Smooth muscle cell of the pulmonary artery (primary cell): ENCODE results near the gene ASPN. TPM values are rescaled to one million over a fixed set of nuclear protein-coding genes. Genes with fewer than 3 reads are reported as not detected.

Experiments used
- total RNA-seq: library from RNA; depleted of rRNA; stranded (reverse); fragments of >200 nt; gene quantifications from 2 replicates; pipeline ENCODE4 v1.2.3, GENCODE V29; 2014

The ASPN gene
- 9.2 and 9.6 TPM in 2 replicates for total RNA-seq

DNA sequence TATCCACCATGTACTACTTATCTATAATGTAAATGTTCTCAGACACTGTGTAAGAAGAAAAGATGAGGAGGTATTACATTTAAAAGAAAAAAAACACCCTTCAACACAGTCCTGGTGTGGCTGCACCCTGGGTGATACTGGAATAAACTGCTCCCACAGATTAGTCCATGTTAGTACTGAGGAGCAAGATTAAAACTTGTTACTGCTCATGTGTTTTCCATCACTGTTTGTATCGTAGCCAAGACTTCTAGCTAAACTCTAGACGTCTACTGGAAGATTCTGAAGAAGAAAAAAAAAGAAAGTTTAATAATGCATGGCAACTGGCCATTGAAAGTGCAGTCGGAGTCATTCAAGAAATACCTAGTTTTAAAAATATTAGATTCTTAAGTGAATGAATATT, at the start of gene ASPN:
Gene ASPN (minus strand): TSS at position 178 of the 400 bp plus-strand sequence.

DNA sequence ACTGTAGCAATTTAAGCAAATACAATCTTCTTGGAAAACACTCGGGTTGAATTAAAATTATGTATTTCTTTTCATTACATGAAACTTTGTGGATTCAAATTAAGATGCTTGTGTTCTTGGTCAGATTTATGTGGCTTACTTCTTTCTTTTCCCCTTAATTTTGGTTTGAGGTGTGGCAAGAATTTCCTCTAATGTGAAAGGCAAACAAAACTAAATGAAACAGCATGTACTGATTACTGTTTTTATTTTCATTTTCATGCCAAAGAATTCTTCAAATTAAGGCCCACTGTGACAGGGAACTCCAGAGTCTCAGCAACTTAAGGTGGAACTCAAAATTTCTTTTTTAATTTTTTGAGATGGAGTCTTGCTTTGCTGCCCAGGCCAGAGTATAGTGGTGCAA, 58.0 kb downstream of the ASPN start, which contains the start of gene OMD:
Gene OMD (minus strand): TSS at position 132 of the 400 bp plus-strand sequence. CDS start 6,913 bp downstream, outside the sequence.

Other genes starting within 250 kb of the ASPN start
- gene IARS1, start 188.8 kb downstream of the ASPN start, total RNA-seq = 317 and 355 TPM in 2 replicates
- gene NOL8, start 157.2 kb downstream of the ASPN start, total RNA-seq = 22.7 and 31.1 TPM in 2 replicates
- 4.0 and 4.7 TPM in 2 replicates for gene CENPP, start 156.6 kb downstream of the ASPN start, total RNA-seq
- 12.8 and 24.7 TPM in 2 replicates for gene OGN, start 77.9 kb downstream of the ASPN start, total RNA-seq
- 1.2 and 2.2 TPM in 2 replicates for gene OMD, start 58.0 kb downstream of the ASPN start, total RNA-seq
- gene ECM2, start 53.5 kb upstream of the ASPN start, total RNA-seq = 7.0 and 30.7 TPM in 2 replicates
- gene IPPK, start 187.6 kb upstream of the ASPN start, total RNA-seq = 14.7 and 18.4 TPM in 2 replicates